Endometrial microvascular endothelial cells (primary cell): ENCODE measurements around the gene AP3S1. TPM values are rescaled to one million over a fixed set of nuclear protein-coding genes. Genes with fewer than 3 reads are reported as not detected.

Source experiments
- in situ Hi-C: cut with HindIII; loops from 2 replicates; pipeline ENCODE4 v1.10.0; 2017; ENCODE audit warnings: low sequenced_read_pairs, low pct_unique_long_range_greater_than_20kb; ENCODE audit errors: inconsistent ontology term
- total RNA-seq: library from RNA; depleted of rRNA; stranded (reverse); fragments of >200 nt; gene quantifications from one replicate; pipeline ENCODE4 v1.2.3, GENCODE V29; 2015; ENCODE audit errors: inconsistent ontology term

The AP3S1 gene
- total RNA-seq, 1 donor from 2014 or later = 47.9 TPM

DNA sequence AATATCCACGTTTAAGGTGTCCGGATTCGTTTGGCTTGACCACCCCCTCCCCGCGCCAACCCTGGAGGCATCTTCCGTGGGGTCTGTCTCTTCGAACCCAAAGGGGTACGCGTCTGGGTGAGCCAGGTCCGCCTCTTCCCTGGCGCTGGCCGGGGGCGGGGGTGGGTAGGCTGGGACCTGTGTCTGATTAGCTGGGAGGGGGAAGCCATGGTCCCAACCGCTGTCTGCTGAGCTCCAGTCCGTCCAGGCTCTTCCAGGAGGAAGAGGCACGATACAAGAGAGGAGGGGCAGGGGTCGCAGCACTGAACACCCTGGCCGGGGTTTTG is 120.5 kb downstream of the AP3S1 start, which contains the start of gene LVRN:
Gene LVRN, plus strand, starts transcription at position 237 of the 326 bp plus-strand sequence. CDS start 143 bp downstream, outside the sequence.
- in situ Hi-C loops = no loop called here

- in situ Hi-C loops = no loop called here
Measured at GRCh38 chr5:115962565-115963402, 121.0 kb downstream of the AP3S1 start.

DNA sequence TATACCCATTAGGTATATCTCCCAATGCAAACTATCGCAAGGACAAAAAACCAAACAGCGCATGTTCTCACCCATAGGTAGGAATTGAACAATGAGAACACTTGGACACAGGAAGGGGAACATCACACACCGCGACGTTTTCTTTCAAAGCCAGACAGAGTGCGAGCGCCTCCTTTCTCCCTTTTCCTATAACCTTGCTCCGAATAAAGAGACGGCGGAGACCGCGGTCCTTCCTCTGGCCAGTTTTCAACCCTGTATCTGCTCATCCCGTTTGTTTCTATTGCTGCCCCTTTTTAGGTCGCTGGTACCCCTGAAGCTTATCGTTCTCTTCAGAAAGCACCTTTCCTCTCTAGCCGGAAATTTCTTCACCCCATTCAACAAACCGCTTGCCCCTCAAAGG is 121.8 kb downstream of the AP3S1 start:
- in situ Hi-C loops = no loop called here

Other genes starting within 250 kb of the AP3S1 start
- gene TICAM2, start 239.5 kb upstream of the AP3S1 start, total RNA-seq = 2.0 TPM
- 97.7 TPM for gene TMED7, start 215.9 kb upstream of the AP3S1 start, total RNA-seq
- not detected for gene CDO1, start 25.3 kb upstream of the AP3S1 start, total RNA-seq
- gene ATG12, start 370 bp upstream of the AP3S1 start, total RNA-seq = 28.9 TPM
- not detected for gene LVRN, start 120.5 kb downstream of the AP3S1 start, total RNA-seq
- gene ARL14EPL, start 190.5 kb downstream of the AP3S1 start, total RNA-seq = not detected
- gene COMMD10, start 243.1 kb downstream of the AP3S1 start, total RNA-seq = 46.5 TPM